GM23248 (cell line): ENCODE measurements around the gene COL9A2.

ENCODE experiments used
- EZH2 ChIP-seq: fragments of 200-600 bp; sonication (generic); IDR thresholded peaks from 2 replicates; pipeline ENCODE4 v1.6.1; 2018; ENCODE audit warnings: antibody characterized with exemption, mild to moderate bottlenecking; ENCODE audit not compliant: insufficient read depth, poor library complexity, severe bottlenecking
- EZH2phosphoT487 ChIP-seq: fragments of 200-600 bp; sonication (generic); IDR thresholded peaks from 2 replicates; pipeline ENCODE4 v1.6.1; 2018; ENCODE audit warnings: antibody characterized with exemption, moderate library complexity, mild to moderate bottlenecking, low read depth; ENCODE audit not compliant: insufficient read depth

DNA sequence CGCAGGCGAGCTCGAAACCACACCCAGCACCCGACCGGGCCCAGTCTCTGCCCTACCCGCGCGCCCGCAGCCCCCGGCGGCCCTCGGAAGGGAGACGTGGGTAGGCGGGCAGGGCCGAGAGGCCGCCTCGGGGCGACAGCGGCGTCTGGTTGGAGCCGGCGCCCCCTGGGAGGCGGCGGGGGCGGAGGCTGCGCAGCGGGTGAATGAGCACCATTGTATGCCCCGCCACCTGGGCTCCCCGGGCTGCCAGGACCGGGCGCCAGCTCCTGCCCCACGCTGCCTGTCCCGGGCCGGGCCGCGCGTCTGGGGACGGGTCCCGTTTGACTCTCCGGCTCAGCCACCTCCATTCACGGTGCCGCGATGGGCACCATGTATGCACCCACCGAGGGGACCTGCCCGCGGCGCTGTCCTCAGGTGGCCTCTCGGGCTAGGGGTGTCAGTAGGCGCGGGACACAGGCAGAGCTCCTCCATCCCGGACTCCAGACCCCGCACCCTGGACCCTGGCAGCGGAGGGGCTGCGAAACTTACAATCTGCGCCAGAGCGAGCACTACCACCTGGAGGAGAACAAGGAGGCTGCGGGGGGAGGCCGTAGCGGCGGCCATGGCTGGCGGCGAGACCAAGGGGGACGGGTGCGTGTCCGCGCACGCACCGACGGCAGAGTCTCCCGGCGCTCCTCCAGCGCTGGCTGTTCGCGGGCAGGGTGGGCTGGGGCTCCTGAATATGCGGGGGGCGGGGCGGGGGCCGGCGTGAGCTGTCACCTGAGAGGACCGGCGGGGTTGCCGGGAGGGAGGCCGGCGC lies at the start of gene COL9A2:
- TF ChIP-seq EZH2 (no peak), EZH2phosphoT487 (0 out of 2 replicates have a peak, but pooled peaks have one; percentile 5)
